GM21528 (cell line): ENCODE results near the gene DYNAP.

ENCODE experiments used
- ATAC-seq: cut with Tn5 transposase; IDR thresholded peaks from one replicate; pipeline ENCODE4 v1.9.1; 2021; ENCODE audit warnings: mild to moderate bottlenecking, moderate library complexity; ENCODE audit not compliant: unreplicated experiment, low FRiP score

The DYNAP gene

GRCh38 chr18:54590945-54591344, at the start of gene DYNAP:
DYNAP (plus strand) TSS chr18:54591245; CDS start chr18:54591283, 38 bp downstream.
- no peak for ATAC-seq

DNA sequence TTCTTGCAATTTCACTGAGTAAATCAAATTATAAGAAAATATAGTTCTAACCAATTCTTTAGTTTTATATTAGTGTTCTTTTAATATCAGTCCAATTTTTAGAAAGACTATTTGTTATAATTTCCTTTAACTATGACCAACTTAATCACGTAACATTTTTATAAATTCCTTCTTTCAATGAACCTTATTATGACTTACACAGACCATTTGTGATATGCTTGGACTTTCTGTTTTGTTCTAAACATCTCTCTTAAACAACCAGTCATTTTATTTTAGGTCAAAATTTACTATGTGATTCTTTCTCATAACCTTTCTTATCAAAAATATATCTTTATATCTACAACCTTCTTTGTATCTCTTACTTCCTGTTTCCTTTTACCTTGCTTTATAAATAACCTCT, 39.5 kb upstream of the DYNAP start:
- ATAC-seq = no peak

DNA sequence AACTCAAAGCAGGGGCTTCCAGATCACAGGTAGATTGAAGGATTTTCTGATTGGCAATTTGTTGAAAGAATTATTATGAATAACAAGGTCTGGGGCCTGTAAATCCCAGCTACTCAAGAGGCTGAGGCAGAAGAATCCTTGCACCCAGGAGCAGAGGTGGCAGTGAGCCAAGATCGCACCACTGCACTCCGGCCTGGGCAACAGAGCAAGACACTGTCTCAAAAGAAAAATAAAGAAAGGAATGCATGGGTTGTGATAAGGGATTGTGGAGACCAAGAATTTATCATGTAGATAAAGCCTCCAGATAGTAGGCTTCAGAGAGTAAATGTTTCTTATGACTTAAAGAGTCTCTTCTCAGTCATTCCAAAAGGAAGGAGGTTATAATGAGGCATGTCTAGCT, 35.8 kb upstream of the DYNAP start:
- no peak for ATAC-seq

GRCh38 chr18:54555996-54556395, 35.0 kb upstream of the DYNAP start:
- ATAC-seq = no peak

- no peak for ATAC-seq
Observed at GRCh38 chr18:54557958-54558357, 33.1 kb upstream of the DYNAP start.

DNA sequence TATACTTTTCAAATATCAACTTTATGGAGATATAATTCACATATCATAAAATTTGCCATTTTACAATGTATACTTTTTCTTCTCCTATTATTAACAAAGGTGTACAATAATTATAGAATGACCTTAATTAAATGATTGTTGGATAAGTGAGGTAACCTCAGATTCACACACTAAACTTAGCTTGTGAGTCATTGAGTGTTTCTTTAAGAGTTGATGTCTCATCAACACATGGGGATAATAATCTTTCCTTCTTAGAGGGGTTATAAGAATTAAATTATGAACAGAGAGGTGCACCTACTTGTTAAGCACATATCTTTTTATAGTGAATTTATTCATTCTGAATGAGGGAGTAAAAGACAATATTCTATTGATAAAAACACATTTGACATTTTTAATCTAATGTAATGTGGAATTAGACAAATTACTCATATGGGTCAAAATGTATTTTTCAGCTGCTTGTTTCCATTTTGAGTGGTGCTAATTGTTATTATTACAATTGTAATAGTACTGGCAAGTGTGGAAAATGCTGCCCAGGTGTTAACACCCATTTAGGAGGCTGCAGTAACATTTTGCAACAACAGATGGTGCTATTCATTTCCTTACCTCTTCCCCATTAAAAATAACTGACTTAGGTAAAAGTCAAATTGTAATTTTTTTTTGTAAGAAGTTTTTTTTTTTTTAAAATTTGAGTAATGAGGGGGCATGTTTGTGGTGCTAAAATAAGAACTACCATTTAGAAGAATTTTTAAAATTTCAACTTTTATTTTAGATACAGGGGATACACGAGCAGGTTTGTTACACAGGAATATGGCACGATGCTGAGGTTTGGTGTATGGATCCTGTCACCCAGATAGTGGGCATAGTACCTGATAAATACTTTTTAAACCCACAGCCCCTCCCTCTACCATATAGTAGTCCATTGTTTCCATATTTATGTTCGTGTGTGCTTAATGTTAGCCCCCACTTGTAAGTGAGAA, 32.1 kb upstream of the DYNAP start:
- no peak for ATAC-seq

DNA sequence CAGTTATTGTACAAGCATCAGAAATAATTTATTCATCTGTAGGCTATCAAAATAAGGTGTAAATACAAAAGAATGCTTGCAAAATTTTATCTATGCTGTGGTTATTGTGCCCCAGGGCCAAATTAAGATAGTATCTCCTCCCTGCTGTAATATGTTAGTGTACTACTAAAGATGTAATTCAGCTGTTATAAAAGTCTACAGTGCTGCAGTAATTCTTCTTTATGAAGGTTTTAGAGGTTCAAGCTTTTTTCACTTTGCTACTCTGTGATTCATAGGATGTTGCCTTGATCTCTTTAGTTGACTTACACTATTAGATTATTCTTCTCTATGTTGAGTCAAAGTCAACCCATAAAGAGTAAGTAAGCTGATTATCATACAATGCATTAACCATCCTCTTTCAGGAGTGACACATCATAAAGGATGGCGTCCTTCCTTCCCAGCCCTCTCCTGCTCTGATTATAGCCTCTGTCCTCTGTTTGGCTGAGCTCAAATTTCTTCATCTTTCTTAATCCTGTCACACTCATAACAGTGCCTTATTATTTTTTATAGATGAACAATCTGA, 29.3 kb upstream of the DYNAP start:
- no peak for ATAC-seq

GRCh38 chr18:54580202-54580729, 10.8 kb upstream of the DYNAP start:
- ATAC-seq = no peak

GRCh38 chr18:54584065-54584464, 7.0 kb upstream of the DYNAP start:
- ATAC-seq = no peak

- no peak for ATAC-seq
Observed at GRCh38 chr18:54585743-54586142, 5.3 kb upstream of the DYNAP start.

DNA sequence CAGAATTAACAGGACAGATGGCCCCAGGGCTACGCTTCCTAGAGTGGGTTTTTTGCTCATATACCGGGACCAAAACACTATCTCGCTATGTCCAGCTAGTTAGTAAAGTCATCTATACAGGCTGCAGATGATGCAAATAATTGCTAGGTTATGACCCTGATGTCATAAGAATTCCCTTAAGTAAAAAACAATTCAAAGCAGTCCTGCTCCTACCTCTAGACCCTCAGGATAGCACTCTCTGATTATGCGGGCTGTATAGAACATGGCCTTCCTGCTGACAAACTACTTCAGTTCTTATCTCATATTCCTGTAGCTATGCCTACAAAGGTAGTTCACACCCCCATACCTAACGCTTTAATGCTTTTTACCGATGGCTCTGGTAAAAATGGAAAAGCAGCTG, 13.2 kb downstream of the DYNAP start:
- ATAC-seq = no peak

- no peak for ATAC-seq
Observed at GRCh38 chr18:54606835-54607212, 15.8 kb downstream of the DYNAP start.

GRCh38 chr18:54607213-54608027, 16.4 kb downstream of the DYNAP start:
- ATAC-seq = no peak

DNA sequence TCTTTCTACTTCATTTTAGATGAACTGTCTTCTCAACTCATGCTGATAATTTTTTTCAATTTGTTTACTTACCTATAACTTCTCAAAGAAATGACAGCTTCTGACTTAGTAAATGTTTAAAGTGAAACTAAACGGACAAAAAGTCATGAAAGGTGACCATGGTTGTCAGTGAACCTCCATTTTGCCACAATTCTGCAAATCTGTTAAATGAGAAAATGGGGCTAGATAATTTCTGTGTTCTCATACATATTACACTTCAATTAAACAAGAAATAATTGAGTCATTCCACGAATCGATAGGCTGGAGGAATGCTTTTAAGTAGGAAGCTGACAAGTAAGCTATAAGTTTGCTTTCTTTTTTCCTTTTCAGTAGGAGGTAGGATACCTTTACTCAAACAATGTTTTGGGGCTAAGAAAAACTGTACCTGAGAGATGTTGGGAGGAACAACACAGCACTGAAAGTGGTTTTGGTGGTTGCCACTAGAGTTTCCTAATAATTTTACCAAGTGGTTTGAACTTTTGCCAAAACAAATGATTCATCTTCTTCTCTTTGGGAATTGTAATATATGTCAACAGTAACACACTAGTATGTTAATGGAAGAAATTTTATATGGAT, 17.1 kb downstream of the DYNAP start:
- no peak for ATAC-seq

- no peak for ATAC-seq
Observed at GRCh38 chr18:54611816-54612215, 20.8 kb downstream of the DYNAP start.

DNA sequence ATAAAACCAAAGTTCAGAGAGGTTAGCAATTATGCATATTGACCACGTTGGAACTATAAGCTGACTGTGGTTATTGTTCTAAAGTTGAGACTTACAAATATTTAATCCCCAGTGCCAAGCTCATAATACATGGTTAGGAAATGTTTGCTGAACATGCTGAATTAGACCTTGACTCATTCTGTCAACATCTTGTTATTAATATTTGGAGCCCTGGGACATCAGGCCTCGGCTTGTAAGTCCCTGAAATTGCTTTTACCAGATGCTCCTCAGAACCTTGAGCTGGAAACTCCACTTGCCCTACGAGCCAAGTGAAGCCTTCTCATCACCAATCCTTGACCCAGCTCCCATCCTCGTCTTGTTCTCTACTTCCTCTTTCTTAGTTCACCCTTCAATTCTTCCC, 21.2 kb downstream of the DYNAP start:
- ATAC-seq = no peak

DNA sequence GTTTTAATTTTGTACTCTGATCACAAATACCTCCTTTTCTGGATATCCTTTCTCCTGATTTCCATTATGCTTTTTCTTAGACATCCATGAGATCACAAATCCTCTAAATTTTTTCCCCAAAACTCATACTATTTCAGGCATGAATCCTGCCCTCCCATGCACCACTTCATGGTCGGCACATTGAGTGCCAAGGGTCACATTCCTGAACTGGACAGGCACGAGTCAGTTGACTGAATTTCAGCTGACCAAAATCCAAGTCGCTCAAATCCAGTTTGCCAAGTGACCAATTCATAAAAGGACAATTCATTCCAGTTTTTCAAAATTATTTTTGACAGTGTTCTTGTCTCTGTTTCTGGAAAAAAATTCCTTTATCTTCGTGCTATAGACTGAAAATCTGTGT, 22.1 kb downstream of the DYNAP start:
- no peak for ATAC-seq

- no peak for ATAC-seq
Observed at GRCh38 chr18:54616220-54616848, 25.3 kb downstream of the DYNAP start.

- no peak for ATAC-seq
Observed at GRCh38 chr18:54622084-54622483, 31.0 kb downstream of the DYNAP start.

- ATAC-seq = no peak
Observed at GRCh38 chr18:54626779-54627178, 35.7 kb downstream of the DYNAP start.
